ENCODE measurements around the gene TMBIM1. TPM values are rescaled to one million over a fixed set of nuclear protein-coding genes. Genes with fewer than 3 reads are reported as not detected.

The TMBIM1 gene
- 54.5 TPM for polyA plus RNA-seq (2012; ENCODE audit: insufficient read length, low read depth)

DNA sequence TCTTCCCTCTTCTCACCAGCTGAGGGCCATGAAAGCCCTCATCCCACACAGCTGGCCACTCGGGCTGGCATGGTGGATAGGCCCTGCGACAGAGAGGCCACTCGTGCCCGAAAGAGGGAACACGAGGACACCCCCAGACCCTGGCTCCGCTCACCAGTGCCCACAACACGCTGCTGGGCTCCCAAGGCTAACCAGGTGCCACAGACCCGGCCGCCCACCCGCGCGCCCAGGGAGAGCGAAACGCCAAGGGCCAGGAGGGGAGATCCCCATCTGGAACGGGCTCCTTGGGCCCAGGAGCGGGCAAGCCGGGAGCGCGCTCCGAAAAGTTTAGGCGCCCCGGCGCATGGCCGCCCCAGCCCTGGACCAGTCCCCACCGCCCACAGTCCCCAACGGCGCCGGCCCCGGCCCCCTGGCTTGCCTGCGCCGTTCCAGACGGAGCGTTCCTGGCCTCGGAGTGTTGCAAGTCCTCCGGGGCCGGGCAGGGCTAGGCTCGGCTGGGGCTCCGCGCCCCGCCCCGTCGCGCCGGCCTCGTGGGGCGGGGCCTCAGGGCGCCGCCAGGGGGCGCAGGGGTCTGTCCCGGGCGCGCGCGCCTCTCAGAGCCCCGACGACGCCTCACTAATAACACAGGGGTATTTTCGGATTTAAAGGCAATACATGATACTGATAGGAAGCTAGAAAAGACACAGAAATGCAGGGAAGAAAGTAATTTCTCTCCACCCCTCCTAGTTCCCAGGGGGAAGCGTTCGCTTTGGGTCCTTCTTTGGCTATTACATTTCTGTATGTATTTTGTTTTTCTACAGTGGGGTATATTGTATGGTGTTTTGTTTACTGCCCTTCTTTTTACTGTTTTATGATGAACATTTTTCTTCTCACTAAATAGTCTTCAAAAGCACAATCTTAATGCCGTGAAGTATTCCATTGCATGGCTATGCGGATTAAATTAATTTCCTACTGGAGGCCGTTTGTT, at the start of gene TMBIM1:
Gene TMBIM1 (minus strand): TSS at position 456 of the 967 bp plus-strand sequence. CDS start 10,362 bp downstream, outside the sequence.
- TF ChIP-seq POLR2AphosphoS5 (IDR thresholded peaks at IDR 0.05; ENCODE audit: low read depth, low read length) (peak; percentile 54; the same call in 1 of the 2 replicates), TAF1 (IDR thresholded peaks at IDR 0.05; ENCODE audit: borderline replicate concordance, insufficient read depth, low read length) (no peak; the same call in 1 of the 2 replicates), SIN3A (IDR thresholded peaks at IDR 0.05; ENCODE audit: borderline replicate concordance, insufficient read depth, low read length) (no peak), FOXP2 (optimal IDR thresholded peaks at IDR 0.05; ENCODE audit: borderline replicate concordance, extremely low read depth, extremely low read length, insufficient read depth) (no peak)

DNA sequence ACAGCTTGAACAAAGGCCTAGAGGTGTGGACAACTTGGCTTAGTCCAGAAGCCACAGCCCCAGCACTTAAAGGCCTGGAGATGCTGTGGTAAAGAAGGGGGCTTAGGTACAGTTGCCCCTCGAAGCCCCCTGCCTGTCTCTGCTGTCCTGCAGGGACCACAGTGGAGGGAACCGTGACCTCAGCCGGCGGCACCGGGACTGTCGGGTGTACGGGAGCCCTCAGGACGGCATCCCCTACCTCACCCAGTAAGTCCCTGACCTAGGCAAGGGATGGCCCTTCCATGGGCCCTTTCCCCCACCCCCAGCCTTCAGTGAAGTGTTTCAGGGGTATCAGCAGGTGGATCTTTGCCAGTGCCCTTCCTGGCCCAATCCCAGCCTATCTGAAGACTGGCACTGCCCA, 49.1 kb upstream of the TMBIM1 start:
- TF ChIP-seq, protein P1, sequence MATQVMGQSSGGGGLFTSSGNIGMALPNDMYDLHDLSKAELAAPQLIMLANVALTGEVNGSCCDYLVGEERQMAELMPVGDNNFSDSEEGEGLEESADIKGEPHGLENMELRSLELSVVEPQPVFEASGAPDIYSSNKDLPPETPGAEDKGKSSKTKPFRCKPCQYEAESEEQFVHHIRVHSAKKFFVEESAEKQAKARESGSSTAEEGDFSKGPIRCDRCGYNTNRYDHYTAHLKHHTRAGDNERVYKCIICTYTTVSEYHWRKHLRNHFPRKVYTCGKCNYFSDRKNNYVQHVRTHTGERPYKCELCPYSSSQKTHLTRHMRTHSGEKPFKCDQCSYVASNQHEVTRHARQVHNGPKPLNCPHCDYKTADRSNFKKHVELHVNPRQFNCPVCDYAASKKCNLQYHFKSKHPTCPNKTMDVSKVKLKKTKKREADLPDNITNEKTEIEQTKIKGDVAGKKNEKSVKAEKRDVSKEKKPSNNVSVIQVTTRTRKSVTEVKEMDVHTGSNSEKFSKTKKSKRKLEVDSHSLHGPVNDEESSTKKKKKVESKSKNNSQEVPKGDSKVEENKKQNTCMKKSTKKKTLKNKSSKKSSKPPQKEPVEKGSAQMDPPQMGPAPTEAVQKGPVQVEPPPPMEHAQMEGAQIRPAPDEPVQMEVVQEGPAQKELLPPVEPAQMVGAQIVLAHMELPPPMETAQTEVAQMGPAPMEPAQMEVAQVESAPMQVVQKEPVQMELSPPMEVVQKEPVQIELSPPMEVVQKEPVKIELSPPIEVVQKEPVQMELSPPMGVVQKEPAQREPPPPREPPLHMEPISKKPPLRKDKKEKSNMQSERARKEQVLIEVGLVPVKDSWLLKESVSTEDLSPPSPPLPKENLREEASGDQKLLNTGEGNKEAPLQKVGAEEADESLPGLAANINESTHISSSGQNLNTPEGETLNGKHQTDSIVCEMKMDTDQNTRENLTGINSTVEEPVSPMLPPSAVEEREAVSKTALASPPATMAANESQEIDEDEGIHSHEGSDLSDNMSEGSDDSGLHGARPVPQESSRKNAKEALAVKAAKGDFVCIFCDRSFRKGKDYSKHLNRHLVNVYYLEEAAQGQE (IDR thresholded peaks at IDR 0.05; ENCODE audit: insufficient read depth in 1 of 2, low read depth in 2 of 2, low read length in 2 of 2), result no peak
- TF ChIP-seq TAF1 (IDR thresholded peaks at IDR 0.05; ENCODE audit: borderline replicate concordance, insufficient read depth, low read length) (no peak), FOXP2 (optimal IDR thresholded peaks at IDR 0.05; ENCODE audit: borderline replicate concordance, extremely low read depth, extremely low read length, insufficient read depth) (no peak), POLR2AphosphoS5 (IDR thresholded peaks at IDR 0.05; ENCODE audit: low read depth, low read length) (no peak), SIN3A (IDR thresholded peaks at IDR 0.05; ENCODE audit: borderline replicate concordance, insufficient read depth, low read length) (no peak)

DNA sequence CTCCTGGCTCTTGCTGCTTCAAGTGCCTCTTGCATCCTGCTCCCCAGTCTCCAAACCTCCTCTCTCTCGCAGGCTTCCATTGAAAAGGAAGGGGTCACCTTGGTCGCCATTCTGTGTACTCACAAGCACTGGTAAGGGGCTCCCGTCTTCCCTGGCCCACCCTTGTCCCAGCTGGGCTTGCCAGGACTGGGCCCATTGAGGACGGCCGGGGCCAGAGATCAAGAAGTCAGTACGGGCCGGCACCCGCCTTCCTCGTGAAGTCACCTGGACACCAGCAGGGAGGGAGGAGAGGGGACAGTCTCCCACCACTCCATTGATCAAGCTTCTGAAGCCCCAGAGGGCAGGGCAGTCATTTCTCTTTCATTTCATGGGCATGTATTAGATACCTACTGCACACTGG, 48.4 kb upstream of the TMBIM1 start:
- TF ChIP-seq SIN3A (IDR thresholded peaks at IDR 0.05; ENCODE audit: borderline replicate concordance, insufficient read depth, low read length) (no peak), FOXP2 (optimal IDR thresholded peaks at IDR 0.05; ENCODE audit: borderline replicate concordance, extremely low read depth, extremely low read length, insufficient read depth) (no peak), TAF1 (IDR thresholded peaks at IDR 0.05; ENCODE audit: borderline replicate concordance, insufficient read depth, low read length) (no peak), POLR2AphosphoS5 (IDR thresholded peaks at IDR 0.05; ENCODE audit: low read depth, low read length) (no peak)
- TF ChIP-seq, protein P1 (IDR thresholded peaks at IDR 0.05; ENCODE audit: insufficient read depth in 1 of 2, low read depth in 2 of 2, low read length in 2 of 2), result no peak

- TF ChIP-seq FOXP2 (optimal IDR thresholded peaks at IDR 0.05; ENCODE audit: borderline replicate concordance, extremely low read depth, extremely low read length, insufficient read depth) (no peak), POLR2AphosphoS5 (IDR thresholded peaks at IDR 0.05; ENCODE audit: low read depth, low read length) (no peak), SIN3A (IDR thresholded peaks at IDR 0.05; ENCODE audit: borderline replicate concordance, insufficient read depth, low read length) (no peak), TAF1 (IDR thresholded peaks at IDR 0.05; ENCODE audit: borderline replicate concordance, insufficient read depth, low read length) (no peak)
These were observed 42.2 kb upstream of the TMBIM1 start for GRCh38 chr2:218334531-218334930.

DNA sequence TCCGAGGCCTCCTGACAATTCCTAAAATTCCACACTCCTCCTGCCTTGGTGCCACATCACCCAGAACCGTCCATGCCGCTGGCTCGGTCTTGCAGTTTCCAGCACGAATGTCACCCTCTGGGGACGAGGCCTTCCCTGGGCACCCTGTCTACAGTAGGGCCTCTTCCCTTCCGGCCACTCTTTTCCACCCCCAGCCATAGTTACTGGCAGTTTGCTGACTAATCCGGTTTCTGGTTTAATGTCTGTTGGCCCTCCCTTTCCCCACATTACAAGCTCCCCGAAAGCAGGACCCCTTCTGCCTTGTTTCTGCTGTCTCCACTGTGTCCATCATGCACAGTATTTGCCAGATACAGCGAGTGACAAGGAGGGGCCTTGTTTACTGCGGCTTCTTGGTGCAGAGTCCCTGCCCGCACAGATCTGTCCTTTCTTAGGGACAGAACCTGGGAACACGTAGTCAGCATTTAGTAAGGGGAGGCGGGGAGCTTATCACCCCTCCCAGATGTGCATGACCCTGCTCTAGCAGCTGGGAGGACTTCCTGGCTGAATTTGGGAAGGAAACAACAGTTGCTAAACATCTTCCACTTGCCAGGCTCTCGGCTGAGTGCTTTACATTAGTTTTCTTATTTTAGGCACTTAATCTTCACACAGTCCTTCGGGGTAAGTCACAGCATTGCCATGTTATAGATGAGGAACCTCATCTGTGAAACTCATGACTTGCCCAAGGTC, 40.8 kb upstream of the TMBIM1 start:
- TF ChIP-seq SIN3A (IDR thresholded peaks at IDR 0.05; ENCODE audit: borderline replicate concordance, insufficient read depth, low read length) (no peak), FOXP2 (optimal IDR thresholded peaks at IDR 0.05; ENCODE audit: borderline replicate concordance, extremely low read depth, extremely low read length, insufficient read depth) (no peak)

GRCh38 chr2:218332288-218332687, 40.0 kb upstream of the TMBIM1 start:
- TF ChIP-seq SIN3A (IDR thresholded peaks at IDR 0.05; ENCODE audit: borderline replicate concordance, insufficient read depth, low read length), result no peak
- no peak for TF ChIP-seq POLR2AphosphoS5 (IDR thresholded peaks at IDR 0.05; ENCODE audit: low read depth, low read length)
- no peak for TF ChIP-seq FOXP2 (optimal IDR thresholded peaks at IDR 0.05; ENCODE audit: borderline replicate concordance, extremely low read depth, extremely low read length, insufficient read depth)
- TF ChIP-seq, protein P1 (IDR thresholded peaks at IDR 0.05; ENCODE audit: insufficient read depth in 1 of 2, low read depth in 2 of 2, low read length in 2 of 2), result no peak
- no peak for TF ChIP-seq TAF1 (IDR thresholded peaks at IDR 0.05; ENCODE audit: borderline replicate concordance, insufficient read depth, low read length)

All from PFSK-1 (cell line).